K562 (cell line): ENCODE measurements around the gene SAP30BP. TPM values are rescaled to one million over a fixed set of nuclear protein-coding genes. Genes with fewer than 3 reads are reported as not detected.

Experiments
- ETV1 ChIP-seq: fragments of 450-650 bp; conservative IDR thresholded peaks from 2 replicates; pipeline ENCODE4 v1.6.1; 2016; ENCODE audit warnings: missing genetic modification characterization, control low read depth, low read depth, missing compliant biosample characterization
- MAFG ChIP-seq: fragments of 450-650 bp; conservative IDR thresholded peaks from 2 replicates; pipeline ENCODE4 v1.6.1; 2016; ENCODE audit warnings: missing genetic modification characterization, missing compliant biosample characterization
- polyA plus RNA-seq, 8 experiments: library from polyadenylated mRNA; depleted of rRNA in 4 of 8; stranded (reverse) in 5 of 8; unstranded in 3 of 8; fragments of >200 nt; fragmentation: Nextera tagmentation in 2 of 8; fragmentation: Illumina TruSeq in 1 of 8; extraction: Ambion mirVana in 2 of 8; extraction: Trizol in 1 of 8; gene quantifications; 2 replicates each; pipeline versions ENCODE4 v1.2.1 to v1.2.3, GENCODE V29; 2011 to 2014; ENCODE audit warnings: inconsistent platforms in 1 of 8, missing spikeins in 1 of 8
- total RNA-seq, 7 experiments: library from RNA; depleted of rRNA in 6 of 7; stranded (reverse); fragments of >200 nt in 6 of 7; fragmentation: Illumina TruSeq in 2 of 7; extraction: Trizol in 2 of 7; gene quantifications; 2 replicates each; pipeline versions ENCODE4 v1.2.1 to v1.2.3, GENCODE V29; 2011 to 2021; ENCODE audit warnings: low replicate concordance in 1 of 7
- TF ChIP-seq, protein P1 (sequence below): fragments of 450-650 bp; IDR thresholded peaks from 2 replicates; pipeline ENCODE4 v1.6.1; 2016; ENCODE audit warnings: mild to moderate bottlenecking, moderate library complexity
- TF ChIP-seq, protein P2 (sequence below): sonication (generic); formaldehyde crosslinking; IDR thresholded peaks from 2 replicates; pipeline ENCODE4 v1.8.0; 2022; ENCODE audit warnings: mild to moderate bottlenecking, missing genetic modification reagents
- TF ChIP-seq, protein P3 (sequence below): fragments of 450-650 bp; IDR thresholded peaks from 2 replicates; pipeline ENCODE4 v1.7.1; 2018; ENCODE audit warnings: mild to moderate bottlenecking, low read depth; ENCODE audit not compliant: partially characterized antibody

Gene SAP30BP
- total and polyA plus RNA-seq, 9 of the 15 experiments (the other 6 are each of a cell fraction or from before 2014, with no cell fraction given): 45.3 to 154 (median 71.7) TPM

DNA sequence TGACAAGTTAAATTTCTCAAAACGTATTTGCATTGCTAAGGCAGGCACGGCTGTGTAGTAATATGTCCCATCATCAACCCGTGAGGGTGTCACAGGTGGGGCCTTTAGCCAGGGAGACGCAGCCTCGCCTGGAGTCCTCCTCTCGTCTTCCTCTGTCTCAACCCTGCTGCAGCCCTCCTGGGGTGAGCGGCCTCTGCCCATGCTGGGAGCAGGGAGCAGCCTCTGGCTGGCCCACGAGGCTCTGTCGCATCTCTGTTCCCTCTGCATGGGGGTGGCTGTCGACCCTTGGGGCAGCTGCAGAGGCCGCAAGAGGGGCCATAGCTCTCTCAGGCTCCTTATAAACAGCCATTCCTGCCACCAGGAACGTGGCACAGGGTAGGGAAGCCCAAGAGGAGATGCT, 34.7 kb upstream of the SAP30BP start (continued):
- TF ChIP-seq, protein P1, sequence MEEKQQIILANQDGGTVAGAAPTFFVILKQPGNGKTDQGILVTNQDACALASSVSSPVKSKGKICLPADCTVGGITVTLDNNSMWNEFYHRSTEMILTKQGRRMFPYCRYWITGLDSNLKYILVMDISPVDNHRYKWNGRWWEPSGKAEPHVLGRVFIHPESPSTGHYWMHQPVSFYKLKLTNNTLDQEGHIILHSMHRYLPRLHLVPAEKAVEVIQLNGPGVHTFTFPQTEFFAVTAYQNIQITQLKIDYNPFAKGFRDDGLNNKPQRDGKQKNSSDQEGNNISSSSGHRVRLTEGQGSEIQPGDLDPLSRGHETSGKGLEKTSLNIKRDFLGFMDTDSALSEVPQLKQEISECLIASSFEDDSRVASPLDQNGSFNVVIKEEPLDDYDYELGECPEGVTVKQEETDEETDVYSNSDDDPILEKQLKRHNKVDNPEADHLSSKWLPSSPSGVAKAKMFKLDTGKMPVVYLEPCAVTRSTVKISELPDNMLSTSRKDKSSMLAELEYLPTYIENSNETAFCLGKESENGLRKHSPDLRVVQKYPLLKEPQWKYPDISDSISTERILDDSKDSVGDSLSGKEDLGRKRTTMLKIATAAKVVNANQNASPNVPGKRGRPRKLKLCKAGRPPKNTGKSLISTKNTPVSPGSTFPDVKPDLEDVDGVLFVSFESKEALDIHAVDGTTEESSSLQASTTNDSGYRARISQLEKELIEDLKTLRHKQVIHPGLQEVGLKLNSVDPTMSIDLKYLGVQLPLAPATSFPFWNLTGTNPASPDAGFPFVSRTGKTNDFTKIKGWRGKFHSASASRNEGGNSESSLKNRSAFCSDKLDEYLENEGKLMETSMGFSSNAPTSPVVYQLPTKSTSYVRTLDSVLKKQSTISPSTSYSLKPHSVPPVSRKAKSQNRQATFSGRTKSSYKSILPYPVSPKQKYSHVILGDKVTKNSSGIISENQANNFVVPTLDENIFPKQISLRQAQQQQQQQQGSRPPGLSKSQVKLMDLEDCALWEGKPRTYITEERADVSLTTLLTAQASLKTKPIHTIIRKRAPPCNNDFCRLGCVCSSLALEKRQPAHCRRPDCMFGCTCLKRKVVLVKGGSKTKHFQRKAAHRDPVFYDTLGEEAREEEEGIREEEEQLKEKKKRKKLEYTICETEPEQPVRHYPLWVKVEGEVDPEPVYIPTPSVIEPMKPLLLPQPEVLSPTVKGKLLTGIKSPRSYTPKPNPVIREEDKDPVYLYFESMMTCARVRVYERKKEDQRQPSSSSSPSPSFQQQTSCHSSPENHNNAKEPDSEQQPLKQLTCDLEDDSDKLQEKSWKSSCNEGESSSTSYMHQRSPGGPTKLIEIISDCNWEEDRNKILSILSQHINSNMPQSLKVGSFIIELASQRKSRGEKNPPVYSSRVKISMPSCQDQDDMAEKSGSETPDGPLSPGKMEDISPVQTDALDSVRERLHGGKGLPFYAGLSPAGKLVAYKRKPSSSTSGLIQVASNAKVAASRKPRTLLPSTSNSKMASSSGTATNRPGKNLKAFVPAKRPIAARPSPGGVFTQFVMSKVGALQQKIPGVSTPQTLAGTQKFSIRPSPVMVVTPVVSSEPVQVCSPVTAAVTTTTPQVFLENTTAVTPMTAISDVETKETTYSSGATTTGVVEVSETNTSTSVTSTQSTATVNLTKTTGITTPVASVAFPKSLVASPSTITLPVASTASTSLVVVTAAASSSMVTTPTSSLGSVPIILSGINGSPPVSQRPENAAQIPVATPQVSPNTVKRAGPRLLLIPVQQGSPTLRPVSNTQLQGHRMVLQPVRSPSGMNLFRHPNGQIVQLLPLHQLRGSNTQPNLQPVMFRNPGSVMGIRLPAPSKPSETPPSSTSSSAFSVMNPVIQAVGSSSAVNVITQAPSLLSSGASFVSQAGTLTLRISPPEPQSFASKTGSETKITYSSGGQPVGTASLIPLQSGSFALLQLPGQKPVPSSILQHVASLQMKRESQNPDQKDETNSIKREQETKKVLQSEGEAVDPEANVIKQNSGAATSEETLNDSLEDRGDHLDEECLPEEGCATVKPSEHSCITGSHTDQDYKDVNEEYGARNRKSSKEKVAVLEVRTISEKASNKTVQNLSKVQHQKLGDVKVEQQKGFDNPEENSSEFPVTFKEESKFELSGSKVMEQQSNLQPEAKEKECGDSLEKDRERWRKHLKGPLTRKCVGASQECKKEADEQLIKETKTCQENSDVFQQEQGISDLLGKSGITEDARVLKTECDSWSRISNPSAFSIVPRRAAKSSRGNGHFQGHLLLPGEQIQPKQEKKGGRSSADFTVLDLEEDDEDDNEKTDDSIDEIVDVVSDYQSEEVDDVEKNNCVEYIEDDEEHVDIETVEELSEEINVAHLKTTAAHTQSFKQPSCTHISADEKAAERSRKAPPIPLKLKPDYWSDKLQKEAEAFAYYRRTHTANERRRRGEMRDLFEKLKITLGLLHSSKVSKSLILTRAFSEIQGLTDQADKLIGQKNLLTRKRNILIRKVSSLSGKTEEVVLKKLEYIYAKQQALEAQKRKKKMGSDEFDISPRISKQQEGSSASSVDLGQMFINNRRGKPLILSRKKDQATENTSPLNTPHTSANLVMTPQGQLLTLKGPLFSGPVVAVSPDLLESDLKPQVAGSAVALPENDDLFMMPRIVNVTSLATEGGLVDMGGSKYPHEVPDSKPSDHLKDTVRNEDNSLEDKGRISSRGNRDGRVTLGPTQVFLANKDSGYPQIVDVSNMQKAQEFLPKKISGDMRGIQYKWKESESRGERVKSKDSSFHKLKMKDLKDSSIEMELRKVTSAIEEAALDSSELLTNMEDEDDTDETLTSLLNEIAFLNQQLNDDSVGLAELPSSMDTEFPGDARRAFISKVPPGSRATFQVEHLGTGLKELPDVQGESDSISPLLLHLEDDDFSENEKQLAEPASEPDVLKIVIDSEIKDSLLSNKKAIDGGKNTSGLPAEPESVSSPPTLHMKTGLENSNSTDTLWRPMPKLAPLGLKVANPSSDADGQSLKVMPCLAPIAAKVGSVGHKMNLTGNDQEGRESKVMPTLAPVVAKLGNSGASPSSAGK: no peak
- TF ChIP-seq, protein P2, sequence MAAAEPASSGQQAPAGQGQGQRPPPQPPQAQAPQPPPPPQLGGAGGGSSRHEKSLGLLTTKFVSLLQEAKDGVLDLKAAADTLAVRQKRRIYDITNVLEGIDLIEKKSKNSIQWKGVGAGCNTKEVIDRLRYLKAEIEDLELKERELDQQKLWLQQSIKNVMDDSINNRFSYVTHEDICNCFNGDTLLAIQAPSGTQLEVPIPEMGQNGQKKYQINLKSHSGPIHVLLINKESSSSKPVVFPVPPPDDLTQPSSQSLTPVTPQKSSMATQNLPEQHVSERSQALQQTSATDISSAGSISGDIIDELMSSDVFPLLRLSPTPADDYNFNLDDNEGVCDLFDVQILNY (CRISPR knock-in tag): no peak
- TF ChIP-seq MAFG (no peak), ETV1 (tag) (no peak)
- TF ChIP-seq, protein P3, sequence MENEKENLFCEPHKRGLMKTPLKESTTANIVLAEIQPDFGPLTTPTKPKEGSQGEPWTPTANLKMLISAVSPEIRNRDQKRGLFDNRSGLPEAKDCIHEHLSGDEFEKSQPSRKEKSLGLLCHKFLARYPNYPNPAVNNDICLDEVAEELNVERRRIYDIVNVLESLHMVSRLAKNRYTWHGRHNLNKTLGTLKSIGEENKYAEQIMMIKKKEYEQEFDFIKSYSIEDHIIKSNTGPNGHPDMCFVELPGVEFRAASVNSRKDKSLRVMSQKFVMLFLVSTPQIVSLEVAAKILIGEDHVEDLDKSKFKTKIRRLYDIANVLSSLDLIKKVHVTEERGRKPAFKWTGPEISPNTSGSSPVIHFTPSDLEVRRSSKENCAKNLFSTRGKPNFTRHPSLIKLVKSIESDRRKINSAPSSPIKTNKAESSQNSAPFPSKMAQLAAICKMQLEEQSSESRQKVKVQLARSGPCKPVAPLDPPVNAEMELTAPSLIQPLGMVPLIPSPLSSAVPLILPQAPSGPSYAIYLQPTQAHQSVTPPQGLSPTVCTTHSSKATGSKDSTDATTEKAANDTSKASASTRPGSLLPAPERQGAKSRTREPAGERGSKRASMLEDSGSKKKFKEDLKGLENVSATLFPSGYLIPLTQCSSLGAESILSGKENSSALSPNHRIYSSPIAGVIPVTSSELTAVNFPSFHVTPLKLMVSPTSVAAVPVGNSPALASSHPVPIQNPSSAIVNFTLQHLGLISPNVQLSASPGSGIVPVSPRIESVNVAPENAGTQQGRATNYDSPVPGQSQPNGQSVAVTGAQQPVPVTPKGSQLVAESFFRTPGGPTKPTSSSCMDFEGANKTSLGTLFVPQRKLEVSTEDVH: no peak
- TF ChIP-seq, all 486 proteins: peak for 0
